Measurements from ENCODE around the gene SMIM41. TPM values are rescaled to one million over a fixed set of nuclear protein-coding genes. Genes with fewer than 3 reads are reported as not detected.
"Not testable (repeated sequence)": the region's sequence is repeated elsewhere in the genome, so short reads cannot be mapped to it uniquely, and the experiment has no call there.

The SMIM41 gene
- total RNA-seq, 1 donor from 2014 or later, result not detected

GRCh38 chr12:52085682-52086180 lies 6.2 kb downstream of the SMIM41 start:
- no peak for DNase-seq

- DNase-seq, result no peak
These were observed 6.9 kb downstream of the SMIM41 start for GRCh38 chr12:52086366-52086765.

GRCh38 chr12:52086944-52087835 lies 7.7 kb downstream of the SMIM41 start:
- DNase-seq, result no peak

GRCh38 chr12:52087961-52088820 lies 8.7 kb downstream of the SMIM41 start:
- DNase-seq, result no peak

- no peak for DNase-seq
These were observed 10.0 kb downstream of the SMIM41 start for GRCh38 chr12:52089491-52089890.

GRCh38 chr12:52090291-52090690 lies 10.8 kb downstream of the SMIM41 start:
- DNase-seq, result no peak

GRCh38 chr12:52091061-52091460 lies 11.6 kb downstream of the SMIM41 start:
- DNase-seq, result no peak

- no peak for DNase-seq
These were observed 12.4 kb downstream of the SMIM41 start for GRCh38 chr12:52091869-52092268.

- DNase-seq, result no peak
These were observed 13.8 kb downstream of the SMIM41 start for GRCh38 chr12:52093346-52093745.

GRCh38 chr12:52096332-52097044 lies 17.0 kb downstream of the SMIM41 start:
- DNase-seq, result no peak

- no peak for DNase-seq
These were observed 17.7 kb downstream of the SMIM41 start for GRCh38 chr12:52097045-52097666.

GRCh38 chr12:52104431-52105089 lies 25.1 kb downstream of the SMIM41 start:
- not testable (repeated sequence) for DNase-seq

GRCh38 chr12:52116222-52117125 lies 37.0 kb downstream of the SMIM41 start:
- DNase-seq, result not testable (repeated sequence)

GRCh38 chr12:52117806-52118475 lies 38.4 kb downstream of the SMIM41 start:
- not testable (repeated sequence) for DNase-seq

GRCh38 chr12:52119398-52120254 lies 40.1 kb downstream of the SMIM41 start:
- no peak for DNase-seq

GRCh38 chr12:52120951-52121823 lies 41.7 kb downstream of the SMIM41 start:
- no peak for DNase-seq

GRCh38 chr12:52121824-52122539 lies 42.5 kb downstream of the SMIM41 start:
- no peak for DNase-seq
